GM08714 (cell line): ENCODE measurements around the gene RAC2.

Experiments
- H3K4me3 ChIP-seq: fragments of 200-500 bp; sonication (Bioruptor generic); 2 replicates; pipeline ENCODE4 v1.5.1; 2014; ENCODE audit warnings: mild to moderate bottlenecking, low read length, inconsistent platforms
- ZNF274 ChIP-seq: IDR thresholded peaks from 2 replicates; pipeline ENCODE4 v1.6.1; 2012; ENCODE audit warnings: mild to moderate bottlenecking, low read depth, low read length

RAC2 gene

GRCh38 chr22:37267135-37267587 is 23.1 kb upstream of the RAC2 start:
- TF ChIP-seq ZNF274 = no peak
- peak overlapping the region; percentile 56; the same call in 1 of the 2 replicates for H3K4me3 ChIP-seq

DNA sequence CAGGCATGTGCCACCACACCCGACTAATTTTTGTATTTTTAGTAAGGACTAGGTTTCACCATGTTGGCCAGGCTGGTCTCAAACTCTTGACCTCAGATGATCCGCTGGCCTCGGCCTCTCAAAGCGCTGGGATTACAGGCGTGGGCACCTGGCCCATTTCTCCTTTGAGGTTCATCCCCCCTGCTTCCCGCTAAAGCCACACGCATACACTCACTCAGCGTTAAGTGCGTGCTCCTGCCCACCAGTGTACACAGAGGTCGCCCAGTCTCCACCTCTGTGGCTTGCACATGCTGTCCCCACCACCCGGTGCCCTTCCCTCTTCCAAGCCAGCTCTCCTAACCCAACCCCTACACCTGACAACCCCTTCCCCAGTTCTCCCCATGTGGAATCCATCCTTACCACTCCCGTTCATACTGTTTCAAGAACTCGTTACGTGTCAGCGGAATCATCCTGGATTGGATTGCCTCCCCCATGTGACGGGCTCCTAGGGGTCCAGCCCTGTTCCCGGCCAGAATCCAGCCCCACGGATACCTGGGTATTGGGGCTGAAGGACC is 22.6 kb upstream of the RAC2 start:
- no peak for TF ChIP-seq ZNF274
- H3K4me3 ChIP-seq = no peak overlapping the region; the same call in 1 of the 2 replicates

DNA sequence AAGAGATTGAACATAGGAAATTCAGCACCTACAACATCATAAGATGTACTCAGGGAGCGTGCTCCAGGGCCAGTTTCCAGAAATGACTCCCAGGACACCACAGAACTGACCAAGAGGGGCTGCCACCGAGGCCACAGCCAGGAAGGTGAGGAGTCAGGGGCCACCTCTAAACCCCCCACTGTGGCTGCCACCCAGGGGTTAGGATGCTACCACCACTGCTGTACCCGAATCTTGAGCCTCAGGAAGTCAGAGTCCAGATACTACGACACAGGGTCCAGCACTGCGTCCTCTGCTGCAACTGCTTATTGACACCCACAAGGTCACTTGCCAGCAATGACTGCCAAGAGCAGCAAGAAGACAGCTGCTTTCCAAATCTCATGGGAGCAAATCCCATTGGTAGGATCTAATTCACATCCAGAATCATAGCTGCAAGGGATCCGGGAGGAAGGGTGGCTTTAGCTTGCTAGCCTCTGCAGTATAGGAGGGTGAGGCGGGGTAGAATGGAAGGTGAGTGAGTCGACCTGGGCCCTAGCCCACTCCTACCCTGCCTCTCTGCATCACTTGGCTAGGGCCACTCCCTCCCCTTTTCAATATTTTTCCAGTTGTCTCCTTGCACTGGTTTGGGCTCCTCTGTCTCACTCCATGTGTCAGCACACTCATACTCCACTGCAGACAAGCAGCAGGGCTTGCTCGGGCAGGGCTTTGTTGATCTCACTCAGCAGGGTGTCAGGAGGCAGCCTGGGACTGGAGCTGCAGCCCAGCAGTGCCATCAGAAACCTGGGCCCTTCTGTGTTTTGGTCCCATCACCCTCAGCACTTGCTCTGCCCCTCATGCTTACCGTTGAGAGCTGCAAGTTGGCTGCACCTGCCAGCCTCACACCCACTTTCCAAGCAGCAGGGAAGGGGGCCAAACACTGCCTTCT is 20.2 kb upstream of the RAC2 start:
- H3K4me3 ChIP-seq = no peak overlapping the region
- no peak for TF ChIP-seq ZNF274

- H3K4me3 ChIP-seq = no peak overlapping the region
- TF ChIP-seq ZNF274 = no peak
These were observed 18.3 kb upstream of the RAC2 start for GRCh38 chr22:37262346-37262745.

- no peak overlapping the region for H3K4me3 ChIP-seq
- TF ChIP-seq ZNF274 = no peak
These were observed 16.9 kb upstream of the RAC2 start for GRCh38 chr22:37260901-37261336.

GRCh38 chr22:37260155-37260795 is 16.2 kb upstream of the RAC2 start:
- no peak for TF ChIP-seq ZNF274

DNA sequence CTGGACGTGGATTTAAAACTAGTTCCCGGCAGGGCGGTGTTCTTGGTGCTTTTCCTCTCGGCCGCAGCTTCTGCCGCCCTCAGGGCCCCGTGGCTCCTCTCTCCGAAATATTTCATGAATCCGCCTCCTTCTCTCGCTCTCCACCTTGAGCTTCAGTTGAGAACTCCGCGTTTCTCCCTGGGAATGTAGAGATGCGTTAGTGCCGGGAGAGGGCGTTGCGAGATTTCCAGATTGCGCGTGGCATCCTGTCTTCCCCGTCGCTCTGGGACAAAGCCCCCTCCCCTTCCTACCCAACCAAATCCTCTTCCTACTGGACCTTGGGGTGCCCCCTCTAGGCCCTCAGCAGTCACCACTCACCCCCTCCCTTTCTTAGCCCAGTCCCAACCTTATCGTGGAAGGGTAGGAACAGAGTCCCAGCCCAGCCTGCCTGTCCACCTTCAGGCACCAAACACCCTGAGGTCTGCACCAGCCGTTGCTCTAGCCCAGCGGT is 15.5 kb upstream of the RAC2 start:
- TF ChIP-seq ZNF274 = no peak
- H3K4me3 ChIP-seq = no peak overlapping the region

More at GRCh38 chr22:37260155-37260795, 16.2 kb upstream of the RAC2 start:
- H3K4me3 ChIP-seq = no peak overlapping the region

GRCh38 chr22:37258753-37259401 is 14.8 kb upstream of the RAC2 start:
- no peak for TF ChIP-seq ZNF274
- H3K4me3 ChIP-seq = no peak overlapping the region

DNA sequence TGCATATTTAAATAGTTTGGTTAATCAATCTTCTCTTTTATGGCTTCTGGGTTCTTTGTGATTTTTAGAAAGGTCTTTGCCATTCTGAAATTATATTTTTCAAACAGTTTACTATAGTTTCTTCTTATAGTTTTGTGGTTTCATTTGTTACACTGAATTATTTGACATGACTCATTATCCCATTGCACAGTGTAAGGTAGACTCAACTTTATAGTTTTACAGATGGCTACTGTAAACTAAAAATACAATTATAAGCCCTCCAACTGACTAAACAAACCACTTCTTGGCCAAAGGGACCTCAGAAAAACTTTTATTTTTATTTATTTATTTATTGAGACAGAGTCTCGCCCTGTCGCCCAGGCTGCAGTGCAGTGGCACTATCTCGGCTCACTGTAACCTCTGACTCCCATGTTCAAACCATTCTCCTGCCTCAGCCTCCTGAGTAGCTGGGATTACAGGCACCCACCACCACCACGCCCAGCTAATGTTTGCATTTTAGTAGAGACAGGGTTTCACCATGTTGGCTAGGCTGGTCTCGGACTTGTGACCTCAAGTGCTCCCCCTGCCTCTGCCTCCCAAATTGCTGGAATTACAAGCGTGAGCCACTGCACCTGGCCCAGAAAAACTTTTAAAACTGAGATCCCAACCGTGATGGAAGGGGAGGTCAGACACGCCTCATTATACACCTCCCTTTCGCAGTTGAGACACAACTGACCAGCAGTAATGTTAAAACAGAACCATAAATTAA is 14.1 kb upstream of the RAC2 start:
- no peak overlapping the region for H3K4me3 ChIP-seq
- TF ChIP-seq ZNF274 = no peak

DNA sequence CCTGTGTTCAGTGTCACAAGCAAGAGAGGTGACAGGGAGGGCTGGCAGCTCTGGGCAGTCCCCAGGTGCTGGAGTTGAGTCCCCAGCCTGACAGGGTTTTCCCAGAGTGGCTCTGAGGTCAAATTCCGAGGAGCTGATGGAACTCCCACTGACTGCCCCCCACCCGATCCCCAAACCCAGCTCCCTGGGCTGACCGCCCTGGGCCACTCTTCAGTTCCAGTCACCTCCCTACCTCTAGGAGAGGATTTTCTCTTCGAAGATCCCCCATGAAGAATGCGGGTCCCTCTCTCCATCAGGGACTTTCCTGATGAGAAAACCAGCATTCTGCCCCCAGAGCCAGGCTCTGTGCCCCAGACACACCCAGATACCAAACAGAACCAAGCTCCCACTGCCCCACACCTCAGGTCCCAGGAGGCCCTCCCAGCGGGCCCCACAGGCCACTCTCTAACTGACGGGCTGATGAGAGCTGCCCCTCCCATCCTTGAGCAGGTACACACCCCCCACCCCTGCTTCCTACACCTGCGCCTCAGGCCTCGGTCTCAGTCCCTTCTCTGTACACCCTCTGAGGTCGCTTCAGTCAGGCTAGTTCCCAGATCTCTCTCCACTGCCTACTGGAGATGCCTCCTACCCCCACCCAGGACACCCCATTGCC is 12.1 kb upstream of the RAC2 start:
- H3K4me3 ChIP-seq = no peak overlapping the region
- TF ChIP-seq ZNF274 = no peak

DNA sequence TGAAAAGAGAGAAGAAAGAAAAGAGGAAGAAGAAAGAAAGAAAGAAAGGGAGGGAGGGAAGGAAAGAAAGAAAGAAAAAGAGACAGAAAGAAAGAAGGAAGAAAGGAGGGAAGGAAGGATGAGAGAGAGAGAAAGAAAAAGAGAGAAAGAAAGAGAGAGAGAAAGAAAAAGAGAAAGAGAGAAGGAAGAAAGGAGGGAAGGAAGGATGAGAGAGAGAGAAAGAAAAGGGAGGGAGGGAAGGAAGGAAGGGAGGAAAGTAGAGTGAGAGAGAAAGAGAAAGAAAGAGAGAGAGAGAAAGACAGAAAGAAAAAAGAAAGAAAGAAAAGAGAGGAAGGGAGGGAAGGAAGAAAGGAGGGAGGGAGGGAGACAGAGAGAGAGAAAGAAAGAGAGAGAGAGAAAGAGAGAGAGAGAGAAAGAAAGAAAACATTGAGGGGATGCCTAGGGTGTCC is 11.5 kb upstream of the RAC2 start:
- no peak overlapping the region for H3K4me3 ChIP-seq
- no peak for TF ChIP-seq ZNF274

- no peak for TF ChIP-seq ZNF274
- no peak overlapping the region for H3K4me3 ChIP-seq
These were observed 10.8 kb upstream of the RAC2 start for GRCh38 chr22:37254867-37255233.

GRCh38 chr22:37254209-37254866 is 10.3 kb upstream of the RAC2 start:
- no peak for TF ChIP-seq ZNF274
- H3K4me3 ChIP-seq = no peak overlapping the region
